Chondrocyte (in vitro differentiated cells): Measurements from ENCODE around the gene PRUNE2. TPM values are rescaled to one million over a fixed set of nuclear protein-coding genes. Genes with fewer than 3 reads are reported as not detected.

Source experiments
- DNase-seq: peaks from one replicate; pipeline ENCODE4 v3.0.0; 2021; ENCODE audit warnings: mixed read lengths, low spot score
- H3K27ac Mint-ChIP-seq: one replicate; pipeline ENCODE4 v1.8.0; 2021; ENCODE audit warnings: mild to moderate bottlenecking, moderate library complexity, mixed read lengths; ENCODE audit not compliant: unreplicated experiment
- H3K27me3 Mint-ChIP-seq: 2 replicates; pipeline ENCODE4 v1.8.0; 2021; ENCODE audit warnings: low read depth, mixed read lengths
- H3K36me3 Mint-ChIP-seq: 2 replicates; pipeline ENCODE4 v1.8.0; 2021; ENCODE audit warnings: low read depth, mixed read lengths
- H3K4me1 Mint-ChIP-seq: 2 replicates; pipeline ENCODE4 v1.8.0; 2021; ENCODE audit warnings: low read depth, mild to moderate bottlenecking, mixed read lengths
- H3K4me3 Mint-ChIP-seq: one replicate; pipeline ENCODE4 v1.8.0; 2021; ENCODE audit warnings: mild to moderate bottlenecking, moderate library complexity, mixed read lengths; ENCODE audit not compliant: unreplicated experiment
- H3K9me3 Mint-ChIP-seq: 2 replicates; pipeline ENCODE4 v1.8.0; 2021; ENCODE audit warnings: low read depth, mixed read lengths
- CTCF ChIP-seq: fragments of 200-600 bp; sonication (generic); IDR thresholded peaks from 2 replicates; pipeline ENCODE4 v1.5.0; 2021; ENCODE audit warnings: antibody characterized with exemption, mild to moderate bottlenecking, moderate library complexity
- total RNA-seq: library from RNA; stranded (reverse); gene quantifications from 3 replicates; pipeline ENCODE4 v1.2.1, GENCODE V29; 2021

The PRUNE2 gene
- total RNA-seq, 1 donor from 2014 or later: 10.5 TPM

- Mint-ChIP-seq H3K4me1 (peaks cover 33% of the 10 kb centered on the region), H3K27me3 (no peaks in the 10 kb centered on the region), H3K36me3 (no peaks in the 10 kb centered on the region), H3K9me3 (no peaks in the 10 kb centered on the region), H3K4me3 (no peak overlapping the region), H3K27ac (peak overlapping the region; percentile 83)
- no peak for DNase-seq
- TF ChIP-seq CTCF: no peak
Observed at GRCh38 chr9:76576344-76576743, 329.6 kb downstream of the PRUNE2 start.

GRCh38 chr9:76575761-76576160 is 330.2 kb downstream of the PRUNE2 start:
- H3K4me1 Mint-ChIP-seq: peaks cover 32% of the 10 kb centered on the region
- H3K9me3 Mint-ChIP-seq: no peaks in the 10 kb centered on the region
- no peak for TF ChIP-seq CTCF
- peak overlapping the region; percentile 83 for H3K27ac Mint-ChIP-seq
- H3K27me3 Mint-ChIP-seq: no peaks in the 10 kb centered on the region
- H3K36me3 Mint-ChIP-seq: no peaks in the 10 kb centered on the region
- no peak overlapping the region for H3K4me3 Mint-ChIP-seq
- DNase-seq: no peak

- DNase-seq: no peak
Observed at GRCh38 chr9:76573905-76574760, 331.8 kb downstream of the PRUNE2 start.

GRCh38 chr9:76573408-76573807 is 332.5 kb downstream of the PRUNE2 start:
- no peak for DNase-seq
- no peak overlapping the region for H3K4me3 Mint-ChIP-seq
- no peak overlapping the region for H3K27ac Mint-ChIP-seq
- peaks cover 4% of the 10 kb centered on the region for H3K9me3 Mint-ChIP-seq
- no peak for TF ChIP-seq CTCF
- H3K4me1 Mint-ChIP-seq: peaks cover 23% of the 10 kb centered on the region
- H3K36me3 Mint-ChIP-seq: no peaks in the 10 kb centered on the region
- no peaks in the 10 kb centered on the region for H3K27me3 Mint-ChIP-seq

More at GRCh38 chr9:76573905-76574760, 331.8 kb downstream of the PRUNE2 start:
- Mint-ChIP-seq H3K4me1 (peaks cover 23% of the 10 kb centered on the region), H3K27ac (no peak overlapping the region), H3K27me3 (no peaks in the 10 kb centered on the region), H3K4me3 (no peak overlapping the region), H3K36me3 (no peaks in the 10 kb centered on the region), H3K9me3 (peaks cover 4% of the 10 kb centered on the region)
- TF ChIP-seq CTCF: no peak

- Mint-ChIP-seq H3K27ac (no peak overlapping the region), H3K36me3 (no peaks in the 10 kb centered on the region), H3K9me3 (peaks cover 4% of the 10 kb centered on the region), H3K4me3 (no peak overlapping the region), H3K4me1 (peaks cover 15% of the 10 kb centered on the region), H3K27me3 (no peaks in the 10 kb centered on the region)
- TF ChIP-seq CTCF: no peak
- DNase-seq: no peak
Observed at GRCh38 chr9:76572151-76572550, 333.8 kb downstream of the PRUNE2 start.
